Activated T-cell treated with anti-CD3 and anti-CD28 coated beads, Interleukin-2, amount 50 U/mL, for 72 hours (primary cell): ENCODE data around the gene ITPKC. TPM values are rescaled to one million over a fixed set of nuclear protein-coding genes. Genes with fewer than 3 reads are reported as not detected.

ENCODE experiments used
- ATAC-seq, 2 donors: fragments of 150-1000 bp; cut with Tn5 transposase; replicated peaks in 1 of 2; 2 replicates each; pipeline ENCODE4 v1.10.0; 2021; ENCODE audit warnings: moderate library complexity in 2 of 2, mild to moderate bottlenecking in 1 of 2
- DNase-seq, 2 donors: peaks; one replicate each; pipeline ENCODE4 v3.0.0; 2021 to 2022; ENCODE audit warnings: mixed read lengths in 1 of 2
- H3K27ac Mint-ChIP-seq: one replicate; pipeline ENCODE4 v1.8.0; 2022; ENCODE audit warnings: mild to moderate bottlenecking, moderate library complexity, mixed read lengths
- H3K27me3 Mint-ChIP-seq: one replicate; pipeline ENCODE4 v1.8.0; 2022; ENCODE audit warnings: low read depth, mixed read lengths
- H3K36me3 Mint-ChIP-seq, 2 donors: one replicate each; pipeline ENCODE4 v1.8.0; 2022; ENCODE audit warnings: mixed read lengths in 2 of 2, mild to moderate bottlenecking in 1 of 2; ENCODE audit not compliant: insufficient read depth in 2 of 2
- H3K4me1 Mint-ChIP-seq: one replicate; pipeline ENCODE4 v1.8.0; 2022; ENCODE audit warnings: low read depth, mixed read lengths
- H3K4me3 Mint-ChIP-seq, 2 donors: one replicate each; pipeline ENCODE4 v1.8.0; 2022; ENCODE audit warnings: mild to moderate bottlenecking in 2 of 2, mixed read lengths in 2 of 2, moderate library complexity in 2 of 2
- H3K9me3 Mint-ChIP-seq, 2 donors: one replicate each; pipeline ENCODE4 v1.8.0; 2022; ENCODE audit warnings: mixed read lengths in 2 of 2
- total RNA-seq, 2 donors: library from RNA; stranded (reverse); gene quantifications; one replicate each; pipeline ENCODE4 v1.2.3, GENCODE V29; 2022

The ITPKC gene
- 10 to 100 TPM; 14.4 to 15.1 TPM for total RNA-seq

- Mint-ChIP-seq H3K9me3 (no peaks in the 10 kb centered on the region), H3K4me1 (peaks cover 66% of the 10 kb centered on the region), H3K27me3 (no peaks in the 10 kb centered on the region), H3K36me3 (peaks cover 6 to 8% of the 10 kb centered on the region in 2 donors), H3K27ac (peak within 1 kb of the TSS; percentile 88), H3K4me3 (peak within 1 kb of the TSS; percentile 98 to 99)
- DNase-seq (peak; percentile 100), ATAC-seq (peak; percentile 81)
These were observed at the start of gene ITPKC, which contains the start of gene COQ8B for GRCh38 chr19:40716482-40717324. ITPKC (plus strand) TSS chr19:40717112; CDS start chr19:40717136, 24 bp downstream. COQ8B (minus strand) TSS chr19:40716886; CDS start chr19:40714632, 2,254 bp downstream.

GRCh38 chr19:40667602-40668001 is 49.3 kb upstream of the ITPKC start:
- H3K36me3 Mint-ChIP-seq = peaks cover 13 to 14% of the 10 kb centered on the region in 2 donors
- ATAC-seq = no peak
- no peaks in the 10 kb centered on the region for H3K9me3 Mint-ChIP-seq
- no peak overlapping the region for H3K27ac Mint-ChIP-seq
- no peak overlapping the region for H3K4me3 Mint-ChIP-seq
- DNase-seq = no peak
- no peaks in the 10 kb centered on the region for H3K27me3 Mint-ChIP-seq
- H3K4me1 Mint-ChIP-seq = peaks cover 27% of the 10 kb centered on the region

DNA sequence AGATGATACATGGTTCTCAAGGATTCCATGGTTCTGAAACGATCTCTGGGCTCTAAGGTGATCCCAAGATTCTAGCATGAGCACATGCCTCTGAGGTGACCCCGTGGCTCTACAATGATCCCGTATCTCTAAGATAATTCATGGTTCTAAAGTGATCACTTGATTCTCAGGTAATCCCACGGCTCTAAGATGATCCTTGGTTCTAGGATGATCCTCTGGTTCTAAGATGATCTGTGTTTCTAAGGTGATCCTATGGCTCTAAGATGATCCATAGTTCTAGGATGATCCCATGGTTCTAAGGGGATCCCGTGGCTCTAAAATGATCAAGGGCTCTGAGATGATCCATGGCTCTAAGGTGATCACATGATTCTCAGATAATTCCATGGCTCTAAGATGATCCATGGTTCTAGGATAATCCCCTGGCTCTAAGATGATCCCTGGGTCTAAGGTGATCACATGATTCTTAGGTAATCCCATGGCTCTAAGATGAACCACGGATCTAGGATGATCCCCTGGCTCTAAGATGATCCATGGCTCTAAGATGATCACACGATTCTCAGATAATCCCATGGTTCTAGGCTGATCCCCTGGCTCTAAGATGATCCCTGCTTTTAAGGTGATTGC is 47.8 kb upstream of the ITPKC start:
- no peaks in the 10 kb centered on the region for H3K9me3 Mint-ChIP-seq
- DNase-seq (no peak), ATAC-seq (no peak)
- peaks cover 13 to 14% of the 10 kb centered on the region in 2 donors for H3K36me3 Mint-ChIP-seq
- no peaks in the 10 kb centered on the region for H3K27me3 Mint-ChIP-seq
- H3K4me1 Mint-ChIP-seq = peaks cover 12% of the 10 kb centered on the region
- H3K27ac Mint-ChIP-seq = no peak overlapping the region
- H3K4me3 Mint-ChIP-seq = no peak overlapping the region

- no peak overlapping the region for H3K4me3 Mint-ChIP-seq
- DNase-seq (no peak), ATAC-seq (no peak)
- H3K36me3 Mint-ChIP-seq = peaks cover 13 to 18% of the 10 kb centered on the region in 2 donors
- no peaks in the 10 kb centered on the region for H3K9me3 Mint-ChIP-seq
- no peaks in the 10 kb centered on the region for H3K27me3 Mint-ChIP-seq
- peaks cover 8% of the 10 kb centered on the region for H3K4me1 Mint-ChIP-seq
- H3K27ac Mint-ChIP-seq = no peak overlapping the region
These were observed 45.5 kb upstream of the ITPKC start for GRCh38 chr19:40671404-40671803.

DNA sequence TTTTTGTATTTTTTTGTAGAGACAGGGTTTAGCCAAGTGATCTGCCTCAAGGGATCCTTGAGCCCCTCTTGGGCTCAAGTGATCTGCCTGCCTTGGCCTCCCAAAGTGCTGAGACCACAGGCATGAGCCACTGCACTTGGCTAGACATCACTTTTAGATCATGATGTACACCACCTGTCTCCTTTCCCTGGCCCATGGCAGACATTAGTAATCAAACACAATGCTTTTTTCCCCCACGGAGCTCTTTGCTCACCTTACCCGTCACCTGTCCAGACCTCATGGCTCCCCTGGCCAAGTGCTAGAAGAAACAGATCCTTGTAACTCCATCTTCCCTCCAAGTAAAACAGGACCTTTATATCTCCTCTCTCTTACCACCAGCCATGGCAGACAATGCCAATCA is 44.9 kb upstream of the ITPKC start:
- Mint-ChIP-seq H3K27me3 (no peaks in the 10 kb centered on the region), H3K4me3 (no peak overlapping the region), H3K27ac (no peak overlapping the region), H3K9me3 (no peaks in the 10 kb centered on the region), H3K4me1 (peaks cover 2% of the 10 kb centered on the region), H3K36me3 (peaks cover 13 to 16% of the 10 kb centered on the region in 2 donors)
- ATAC-seq (no peak), DNase-seq (no peak)

DNA sequence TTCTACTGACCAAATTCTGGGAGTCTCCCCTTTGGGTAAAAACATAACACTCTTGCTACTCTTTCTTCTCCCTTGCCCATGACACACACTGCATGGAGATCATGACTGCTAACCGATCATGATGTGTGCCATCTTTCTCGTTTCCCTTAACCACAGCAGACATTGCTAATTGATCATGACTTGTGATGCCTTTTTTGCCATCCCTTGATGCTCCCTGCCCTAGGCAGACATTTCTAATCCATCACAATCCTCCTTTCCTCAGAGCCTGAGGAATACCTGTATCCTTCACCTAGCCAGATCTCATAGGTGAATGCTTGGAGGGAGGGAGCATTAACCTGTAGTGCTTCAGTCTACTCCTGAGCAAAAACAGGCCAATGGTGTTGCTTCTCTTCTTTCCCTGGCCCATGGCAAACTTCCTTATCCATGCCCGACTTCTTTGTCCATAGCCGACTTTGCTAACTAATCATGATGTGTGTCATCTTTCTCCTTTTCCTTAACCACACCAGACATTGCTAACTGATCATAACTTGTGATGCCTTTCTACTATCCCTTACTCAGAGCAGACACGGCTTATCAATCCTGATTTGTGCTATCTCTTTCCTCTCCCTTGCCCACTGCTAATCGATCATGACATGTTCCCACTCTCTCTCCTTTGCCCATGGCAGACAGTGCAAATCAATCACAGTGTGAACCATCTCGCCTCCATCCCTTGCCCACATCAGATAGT is 44.2 kb upstream of the ITPKC start:
- ATAC-seq (no peak), DNase-seq (no peak)
- Mint-ChIP-seq H3K4me1 (no peaks in the 10 kb centered on the region), H3K27ac (no peak overlapping the region), H3K36me3 (peaks cover 13 to 20% of the 10 kb centered on the region in 2 donors), H3K4me3 (no peak overlapping the region), H3K9me3 (no peaks in the 10 kb centered on the region), H3K27me3 (no peaks in the 10 kb centered on the region)

GRCh38 chr19:40673397-40673796 is 43.5 kb upstream of the ITPKC start:
- Mint-ChIP-seq H3K4me1 (no peaks in the 10 kb centered on the region), H3K9me3 (no peaks in the 10 kb centered on the region), H3K36me3 (peaks cover 13 to 20% of the 10 kb centered on the region in 2 donors), H3K27ac (no peak overlapping the region), H3K4me3 (no peak overlapping the region), H3K27me3 (no peaks in the 10 kb centered on the region)
- ATAC-seq (no peak), DNase-seq (no peak)

DNA sequence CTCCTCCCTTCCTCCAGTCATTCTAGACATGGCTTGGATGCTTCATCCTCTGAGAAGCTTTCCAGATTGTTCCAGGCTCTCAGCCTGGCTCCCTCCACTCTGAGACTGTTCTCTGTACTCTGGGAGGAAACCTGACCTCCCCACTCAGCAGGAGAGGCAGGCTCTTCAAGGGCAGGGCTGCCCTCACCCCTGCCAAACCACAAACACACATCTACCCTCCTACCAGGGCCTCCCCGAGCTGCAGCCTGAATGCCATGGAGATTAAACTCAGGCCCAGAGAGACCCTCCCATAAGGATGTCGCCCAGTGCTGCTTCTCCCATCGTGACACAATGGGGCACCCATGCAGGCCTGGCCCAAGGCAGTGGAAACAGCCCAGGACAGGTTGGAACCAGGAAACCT is 42.6 kb upstream of the ITPKC start:
- no peak for DNase-seq
- H3K9me3 Mint-ChIP-seq = no peaks in the 10 kb centered on the region
- H3K4me3 Mint-ChIP-seq = no peak overlapping the region
- peaks cover 8 to 15% of the 10 kb centered on the region in 2 donors for H3K36me3 Mint-ChIP-seq
- H3K27ac Mint-ChIP-seq = no peak overlapping the region
- no peak for ATAC-seq
- no peaks in the 10 kb centered on the region for H3K4me1 Mint-ChIP-seq
- H3K27me3 Mint-ChIP-seq = no peaks in the 10 kb centered on the region

GRCh38 chr19:40677156-40677555 is 39.8 kb upstream of the ITPKC start:
- H3K4me1 Mint-ChIP-seq = no peaks in the 10 kb centered on the region
- no peaks in the 10 kb centered on the region for H3K27me3 Mint-ChIP-seq
- DNase-seq (no peak), ATAC-seq (no peak)
- no peak overlapping the region for H3K4me3 Mint-ChIP-seq
- no peak overlapping the region for H3K27ac Mint-ChIP-seq
- H3K9me3 Mint-ChIP-seq = no peaks in the 10 kb centered on the region
- H3K36me3 Mint-ChIP-seq = peaks cover 0 to 8% of the 10 kb centered on the region in 2 donors

DNA sequence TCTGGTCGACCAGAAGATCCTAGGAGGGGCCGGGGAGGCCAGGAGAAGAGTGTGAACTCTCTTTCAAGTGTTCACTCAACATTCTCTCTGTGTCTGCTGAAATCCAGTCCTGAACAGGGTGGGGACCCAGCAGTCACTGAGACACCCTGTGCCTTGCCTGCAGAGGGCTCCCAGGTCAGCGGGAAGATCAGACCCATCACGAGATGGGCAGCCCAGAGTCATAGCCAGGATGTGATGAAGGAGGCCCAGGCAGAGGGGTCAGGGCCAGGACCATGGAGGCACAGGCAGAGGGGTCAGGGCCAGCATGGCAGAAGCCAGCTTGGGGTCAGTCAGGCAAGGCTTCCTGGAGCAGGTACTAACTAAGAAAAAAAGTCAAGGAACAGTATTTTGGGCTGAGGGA is 35.9 kb upstream of the ITPKC start:
- H3K9me3 Mint-ChIP-seq = no peaks in the 10 kb centered on the region
- peaks cover 6 to 13% of the 10 kb centered on the region in 2 donors for H3K36me3 Mint-ChIP-seq
- no peak overlapping the region for H3K27ac Mint-ChIP-seq
- ATAC-seq (no peak), DNase-seq (no peak)
- no peaks in the 10 kb centered on the region for H3K27me3 Mint-ChIP-seq
- no peak overlapping the region for H3K4me3 Mint-ChIP-seq
- no peaks in the 10 kb centered on the region for H3K4me1 Mint-ChIP-seq

GRCh38 chr19:40682431-40682964 is 34.4 kb upstream of the ITPKC start:
- Mint-ChIP-seq H3K36me3 (peaks cover 6 to 12% of the 10 kb centered on the region in 2 donors), H3K27me3 (no peaks in the 10 kb centered on the region), H3K4me3 (no peak overlapping the region), H3K4me1 (no peaks in the 10 kb centered on the region), H3K27ac (no peak overlapping the region), H3K9me3 (no peaks in the 10 kb centered on the region)
- DNase-seq (no peak), ATAC-seq (no peak)

GRCh38 chr19:40683437-40683836 is 33.5 kb upstream of the ITPKC start:
- ATAC-seq (no peak), DNase-seq (no peak)
- Mint-ChIP-seq H3K27ac (no peak overlapping the region), H3K36me3 (peaks cover 6 to 9% of the 10 kb centered on the region in 2 donors), H3K9me3 (no peaks in the 10 kb centered on the region), H3K4me1 (no peaks in the 10 kb centered on the region), H3K4me3 (no peak overlapping the region), H3K27me3 (no peaks in the 10 kb centered on the region)

- no peaks in the 10 kb centered on the region for H3K4me1 Mint-ChIP-seq
- no peak for ATAC-seq
- no peak overlapping the region for H3K4me3 Mint-ChIP-seq
- H3K9me3 Mint-ChIP-seq = no peaks in the 10 kb centered on the region
- no peak for DNase-seq
- H3K27me3 Mint-ChIP-seq = no peaks in the 10 kb centered on the region
- no peak overlapping the region for H3K27ac Mint-ChIP-seq
- peaks cover 6 to 9% of the 10 kb centered on the region in 2 donors for H3K36me3 Mint-ChIP-seq
These were observed 32.6 kb upstream of the ITPKC start for GRCh38 chr19:40684280-40684679.
